ENCODE measurements around the gene CFAP97D2. TPM values are rescaled to one million over a fixed set of nuclear protein-coding genes. Genes with fewer than 3 reads are reported as not detected.

Gene CFAP97D2
- total and polyA plus RNA-seq, 12 donors: not detected

- no peak for TF ChIP-seq CTCF (IDR thresholded peaks at IDR 0.05)
- 72 to 76% methylated on average over 28 of the region's 28 CpGs for WGBS, 2 donors
These were observed 27.3 kb upstream of the CFAP97D2 start for GRCh38 chr13:114151565-114152284.

GRCh38 chr13:114152285-114152645 is 26.8 kb upstream of the CFAP97D2 start:
- 89 to 92% methylated on average over 7 of the region's 7 CpGs for WGBS, 2 donors
- H3K4me1 ChIP-seq: peaks cover 0 to 27% (median 0%) of the 10 kb centered on the region in 9 donors
- no peak overlapping the region for H3K4me3 ChIP-seq
- H3K9me3 ChIP-seq: no peaks in the 10 kb centered on the region
- DNase-seq: no peak
- ATAC-seq: no peak
- no peaks in the 10 kb centered on the region for H3K36me3 ChIP-seq
- no peak overlapping the region for H3K27ac ChIP-seq
- H3K27me3 ChIP-seq: no peaks in the 10 kb centered on the region
- intact Hi-C loops (cut with DNase I): no loop called here
- TF ChIP-seq CTCF (IDR thresholded peaks at IDR 0.05): no peak

More at GRCh38 chr13:114151565-114152284, 27.3 kb upstream of the CFAP97D2 start:
- Histone ChIP-seq H3K36me3 (no peaks in the 10 kb centered on the region), H3K9me3 (no peaks in the 10 kb centered on the region), H3K4me3 (no peak overlapping the region), H3K27me3 (no peaks in the 10 kb centered on the region), H3K27ac (peak overlapping the region in 1 of 10 donors; percentile 65), H3K4me1 (peaks cover 0 to 27% (median 0%) of the 10 kb centered on the region in 9 donors)
- DNase-seq: no peak
- intact Hi-C loops (cut with DNase I): no loop called here
- ATAC-seq: peak in 4 of 8 donors; percentile 49 to 73 (median 58)

GRCh38 chr13:114152831-114153371 is 26.2 kb upstream of the CFAP97D2 start:
- ATAC-seq (no peak), DNase-seq (no peak)
- Histone ChIP-seq H3K36me3 (no peaks in the 10 kb centered on the region), H3K4me3 (no peak overlapping the region), H3K9me3 (no peaks in the 10 kb centered on the region), H3K27me3 (no peaks in the 10 kb centered on the region), H3K4me1 (peaks cover 0 to 26% (median 0%) of the 10 kb centered on the region in 9 donors), H3K27ac (peak overlapping the region in 1 of 10 donors; percentile 26)
- WGBS, 2 donors: 62 to 65% methylated on average over 20 of the region's 20 CpGs
- intact Hi-C loops (cut with DNase I): no loop called here
- no peak for TF ChIP-seq CTCF (IDR thresholded peaks at IDR 0.05)

- ATAC-seq: no peak
- H3K27ac ChIP-seq: no peak overlapping the region
- intact Hi-C loops (cut with DNase I): no loop called here
- no peak for DNase-seq
- H3K36me3 ChIP-seq: no peaks in the 10 kb centered on the region
- no peak overlapping the region for H3K4me3 ChIP-seq
- H3K9me3 ChIP-seq: no peaks in the 10 kb centered on the region
- no peaks in the 10 kb centered on the region for H3K27me3 ChIP-seq
- TF ChIP-seq CTCF (IDR thresholded peaks at IDR 0.05): no peak
- 95 to 97% methylated on average over 6 of the region's 6 CpGs for WGBS, 2 donors
- peaks cover 0 to 20% (median 0%) of the 10 kb centered on the region in 9 donors for H3K4me1 ChIP-seq
These were observed 25.5 kb upstream of the CFAP97D2 start for GRCh38 chr13:114153485-114154080.
